Neutrophil (primary cell): Measurements from ENCODE around the gene DLX6.

Experiments used
- H3K27ac ChIP-seq: fragments of 200-600 bp; sonication (generic); 2 replicates; pipeline ENCODE4 v1.5.1; 2016; ENCODE audit warnings: mild to moderate bottlenecking, moderate library complexity
- H3K27me3 ChIP-seq: fragments of 200-600 bp; sonication (generic); 2 replicates; pipeline ENCODE4 v1.6.0; 2016; ENCODE audit warnings: mild to moderate bottlenecking
- H3K36me3 ChIP-seq: fragments of 200-600 bp; sonication (generic); 2 replicates; pipeline ENCODE4 v1.5.1; 2017
- H3K4me1 ChIP-seq, 2 experiments: fragments of 200-600 bp in 1 of 2; sonication (generic) in 1 of 2; 1 replicate in 1 of 2; 2 replicates in 1 of 2; pipeline versions ENCODE4 v1.5.1 to v1.6.1; 2013 to 2016; ENCODE audit warnings: low read depth in 1 of 2, low read length in 1 of 2, mild to moderate bottlenecking in 1 of 2, moderate library complexity in 1 of 2; ENCODE audit not compliant: control insufficient read depth in 1 of 2, insufficient read depth in 1 of 2
- H3K4me3 ChIP-seq, 2 experiments: fragments of 200-600 bp in 1 of 2; sonication (generic) in 1 of 2; 1 replicate in 1 of 2; 2 replicates in 1 of 2; pipeline ENCODE4 v1.5.1; 2013 to 2016; ENCODE audit warnings: low read depth in 1 of 2, low read length in 1 of 2, mild to moderate bottlenecking in 1 of 2, moderate library complexity in 1 of 2
- H3K9me3 ChIP-seq: fragments of 200-600 bp; sonication (generic); 2 replicates; pipeline ENCODE4 v1.5.1; 2016
- TF ChIP-seq, protein P1 (sequence below): fragments of 200-600 bp; sonication (generic); IDR thresholded peaks from 2 replicates; pipeline ENCODE4 v1.5.1; 2016; ENCODE audit warnings: antibody characterized with exemption

Gene DLX6

DNA sequence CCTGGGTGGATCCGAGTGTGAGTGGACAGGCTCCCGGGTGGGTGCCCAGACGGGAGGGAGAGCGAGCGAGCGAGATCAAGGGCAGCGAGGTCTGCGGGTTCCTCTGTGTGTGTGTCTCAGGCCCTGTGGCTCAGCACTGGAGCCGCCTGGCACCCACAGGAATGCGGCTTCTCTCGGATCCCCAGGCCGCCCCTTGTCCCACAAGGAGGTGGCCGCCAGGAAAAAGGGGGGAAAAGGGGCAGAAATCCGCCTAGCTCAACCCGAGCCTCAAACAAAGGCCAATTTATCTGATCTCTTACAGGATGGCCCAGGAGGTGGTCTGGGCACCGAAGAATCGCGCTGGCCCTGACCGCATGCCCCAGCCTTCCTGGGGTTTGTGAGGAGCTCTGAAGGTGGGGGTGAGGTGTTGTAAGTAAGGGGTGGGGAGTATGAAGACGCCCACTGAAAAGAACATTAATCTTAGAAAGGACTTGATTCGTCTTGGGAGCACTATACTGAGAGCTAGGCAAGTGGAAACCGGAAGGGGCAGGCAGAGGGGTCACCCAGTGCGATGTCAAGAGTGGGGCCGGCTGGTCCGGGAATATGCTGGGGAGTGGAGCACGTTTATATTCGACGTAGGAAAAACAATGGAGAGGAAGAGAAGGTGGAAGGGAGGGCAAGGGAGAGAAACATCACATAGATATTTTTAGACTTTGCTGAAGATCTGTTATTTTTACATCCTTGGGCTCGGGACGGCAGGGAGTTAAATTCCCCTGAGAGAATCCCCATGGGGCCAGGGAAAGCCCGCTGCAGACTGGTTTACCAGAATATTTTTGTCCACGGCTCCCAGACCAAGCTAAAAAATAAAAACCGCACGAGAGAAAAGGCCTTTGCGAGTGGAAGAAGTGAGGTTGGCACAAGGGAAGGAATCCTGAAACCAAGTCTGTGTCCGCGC, 12.1 kb downstream of the DLX6 start:
- H3K4me3 ChIP-seq, result no peak overlapping the region
- H3K27ac ChIP-seq, result no peak overlapping the region
- TF ChIP-seq, protein P1, sequence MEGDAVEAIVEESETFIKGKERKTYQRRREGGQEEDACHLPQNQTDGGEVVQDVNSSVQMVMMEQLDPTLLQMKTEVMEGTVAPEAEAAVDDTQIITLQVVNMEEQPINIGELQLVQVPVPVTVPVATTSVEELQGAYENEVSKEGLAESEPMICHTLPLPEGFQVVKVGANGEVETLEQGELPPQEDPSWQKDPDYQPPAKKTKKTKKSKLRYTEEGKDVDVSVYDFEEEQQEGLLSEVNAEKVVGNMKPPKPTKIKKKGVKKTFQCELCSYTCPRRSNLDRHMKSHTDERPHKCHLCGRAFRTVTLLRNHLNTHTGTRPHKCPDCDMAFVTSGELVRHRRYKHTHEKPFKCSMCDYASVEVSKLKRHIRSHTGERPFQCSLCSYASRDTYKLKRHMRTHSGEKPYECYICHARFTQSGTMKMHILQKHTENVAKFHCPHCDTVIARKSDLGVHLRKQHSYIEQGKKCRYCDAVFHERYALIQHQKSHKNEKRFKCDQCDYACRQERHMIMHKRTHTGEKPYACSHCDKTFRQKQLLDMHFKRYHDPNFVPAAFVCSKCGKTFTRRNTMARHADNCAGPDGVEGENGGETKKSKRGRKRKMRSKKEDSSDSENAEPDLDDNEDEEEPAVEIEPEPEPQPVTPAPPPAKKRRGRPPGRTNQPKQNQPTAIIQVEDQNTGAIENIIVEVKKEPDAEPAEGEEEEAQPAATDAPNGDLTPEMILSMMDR, result no peak

DNA sequence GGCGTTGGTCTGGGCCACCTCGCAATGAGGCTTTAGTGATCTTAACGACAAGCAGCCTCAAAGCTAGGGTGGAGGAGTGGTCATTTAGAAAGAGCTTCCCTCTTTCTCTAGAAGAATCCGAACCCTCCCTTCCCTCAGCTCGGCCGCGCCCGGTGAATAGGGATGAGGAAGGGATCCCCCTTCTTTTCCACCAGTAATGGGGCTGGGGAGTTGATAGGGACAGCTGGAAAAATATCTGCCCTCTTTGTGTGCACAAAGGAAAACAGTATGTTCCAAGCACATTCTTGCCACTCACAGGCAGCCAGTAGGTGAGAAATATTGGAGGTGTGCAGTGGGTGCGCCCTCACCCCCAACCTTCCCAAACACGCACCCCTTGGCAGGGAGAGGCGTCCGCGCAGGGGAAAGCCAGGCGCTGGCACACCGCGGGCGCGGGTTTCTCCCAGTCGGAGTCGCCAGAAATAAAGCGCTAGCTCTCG, 12.8 kb downstream of the DLX6 start:
- no peak overlapping the region for H3K27ac ChIP-seq
- peaks cover 0 to 3% of the 10 kb centered on the region in 2 experiments for H3K4me1 ChIP-seq
- H3K36me3 ChIP-seq, result no peaks in the 10 kb centered on the region
- H3K9me3 ChIP-seq, result no peaks in the 10 kb centered on the region
- H3K27me3 ChIP-seq, result peaks cover 100% of the 10 kb centered on the region
- TF ChIP-seq, protein P1, result no peak
- no peak overlapping the region for H3K4me3 ChIP-seq

More for the DNA sequence above, 12.1 kb downstream of the DLX6 start:
- Histone ChIP-seq H3K9me3 (no peaks in the 10 kb centered on the region), H3K4me1 (peaks cover 0 to 3% of the 10 kb centered on the region in 2 experiments), H3K27me3 (peaks cover 100% of the 10 kb centered on the region), H3K36me3 (no peaks in the 10 kb centered on the region)

DNA sequence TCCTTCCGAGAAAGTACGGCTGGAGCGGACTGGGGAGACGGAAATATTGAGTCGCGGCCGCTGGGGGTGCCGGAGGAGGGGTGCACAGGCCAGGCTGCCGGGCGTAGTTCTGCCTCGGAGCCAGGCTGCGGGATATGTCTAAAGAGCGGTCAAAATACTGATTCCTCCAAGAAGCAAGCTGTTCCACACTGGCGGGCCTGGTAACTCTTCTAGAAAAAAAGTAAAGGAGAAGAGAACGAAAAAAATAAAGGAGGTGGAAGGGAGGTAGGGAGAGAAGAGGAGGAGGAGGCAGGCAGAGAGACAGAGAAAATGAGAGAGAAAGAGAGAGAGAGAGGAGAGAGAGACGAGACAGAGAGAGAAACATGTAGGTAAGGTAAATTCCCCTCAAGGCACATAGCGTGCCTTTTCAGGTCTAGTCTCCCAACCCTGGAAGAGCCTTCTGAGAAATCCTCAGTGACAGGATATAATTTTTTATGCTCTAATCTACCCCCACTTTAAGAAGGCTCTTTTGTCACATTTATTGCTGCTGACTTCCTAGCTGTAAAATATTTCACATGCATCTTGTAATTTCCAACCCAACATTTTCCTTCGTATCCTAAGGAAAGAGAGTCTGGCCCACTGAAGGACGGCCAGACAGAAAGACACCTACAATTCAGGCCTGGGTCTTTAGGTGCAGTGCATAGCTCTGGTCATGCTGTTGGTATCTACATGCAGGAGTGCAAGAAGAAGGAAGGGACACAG, 13.6 kb downstream of the DLX6 start:
- no peak overlapping the region for H3K4me3 ChIP-seq
- TF ChIP-seq, protein P1, result no peak
- H3K36me3 ChIP-seq, result no peaks in the 10 kb centered on the region
- no peaks in the 10 kb centered on the region for H3K9me3 ChIP-seq
- H3K27ac ChIP-seq, result no peak overlapping the region
- H3K4me1 ChIP-seq, result peaks cover 0 to 3% of the 10 kb centered on the region in 2 experiments
- H3K27me3 ChIP-seq, result peaks cover 100% of the 10 kb centered on the region

GRCh38 chr7:97019710-97020225, 14.4 kb downstream of the DLX6 start:
- H3K27me3 ChIP-seq, result peaks cover 100% of the 10 kb centered on the region
- no peaks in the 10 kb centered on the region for H3K9me3 ChIP-seq
- H3K36me3 ChIP-seq, result no peaks in the 10 kb centered on the region
- no peak overlapping the region for H3K4me3 ChIP-seq
- H3K27ac ChIP-seq, result no peak overlapping the region
- peaks cover 0 to 3% of the 10 kb centered on the region in 2 experiments for H3K4me1 ChIP-seq
- TF ChIP-seq, protein P1, result no peak

DNA sequence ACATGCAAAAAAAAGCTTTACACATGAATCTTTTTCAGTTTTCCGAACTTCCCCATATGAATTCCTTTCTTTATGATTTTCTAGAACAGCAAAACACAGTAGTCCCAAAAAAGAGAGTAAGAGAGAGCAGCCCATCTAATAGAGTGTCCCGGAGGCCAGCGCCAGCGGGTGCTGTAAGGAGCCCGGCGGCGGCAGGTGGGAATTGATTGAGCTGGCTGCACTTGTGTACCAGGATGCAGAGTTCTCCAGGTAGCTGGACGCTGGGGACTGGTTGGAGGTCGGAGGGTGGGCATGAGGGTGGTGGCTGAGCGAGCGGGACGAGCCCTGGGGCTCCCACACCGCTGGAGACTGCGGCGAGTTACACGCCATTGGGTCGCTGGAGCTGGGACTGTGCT, 15.2 kb downstream of the DLX6 start:
- Histone ChIP-seq H3K4me3 (no peak overlapping the region), H3K36me3 (no peaks in the 10 kb centered on the region), H3K9me3 (no peaks in the 10 kb centered on the region), H3K4me1 (peaks cover 0 to 3% of the 10 kb centered on the region in 2 experiments), H3K27me3 (peaks cover 100% of the 10 kb centered on the region), H3K27ac (no peak overlapping the region)
- TF ChIP-seq, protein P1, result no peak
